ENCODE measurements around the gene TRIM72.
"Not testable (repeated sequence)": the region's sequence is repeated elsewhere in the genome, so short reads cannot be mapped to it uniquely, and the experiment has no call there.

The TRIM72 gene

DNA sequence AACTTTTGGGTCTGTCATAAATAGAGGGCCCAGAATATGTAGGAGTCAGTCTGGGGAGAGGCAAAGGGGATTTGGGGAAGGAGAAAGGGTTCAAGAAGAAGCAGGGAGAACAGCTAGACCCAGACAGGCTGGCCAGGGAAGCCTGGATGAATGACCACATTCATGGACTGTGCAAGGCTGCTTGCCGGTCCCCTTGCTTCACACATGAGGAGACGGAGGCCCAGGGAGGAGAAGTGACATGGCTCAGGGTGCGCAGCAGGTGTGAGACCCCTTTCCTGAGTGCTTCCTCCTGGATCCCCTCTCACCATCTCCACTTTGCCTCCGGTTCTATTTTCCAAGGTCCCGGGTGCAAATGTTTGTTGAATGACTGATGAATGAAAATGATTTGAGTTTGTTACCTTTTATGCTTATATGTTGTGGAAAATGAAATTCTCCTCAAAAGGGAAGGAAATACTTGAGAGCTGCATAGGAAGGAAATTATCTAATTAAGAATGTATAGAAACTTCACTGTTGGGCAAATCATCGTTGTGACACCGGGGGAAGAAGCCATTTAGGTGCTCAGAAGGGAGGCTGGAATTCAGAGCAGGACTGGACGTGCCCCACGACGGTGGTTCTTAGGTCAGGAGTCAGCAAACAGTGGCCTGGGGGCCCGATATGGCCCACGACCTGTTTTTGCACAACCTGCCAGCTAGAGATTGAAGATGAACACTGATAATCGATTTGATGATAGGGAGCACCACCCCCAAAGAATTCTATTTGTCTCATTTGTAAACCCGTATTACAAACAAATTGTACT is 46.4 kb downstream of the TRIM72 start:
- FAIRE-seq: no peak

- FAIRE-seq: no peak
Observed at GRCh38 chr16:31262084-31262483, 48.2 kb downstream of the TRIM72 start.

DNA sequence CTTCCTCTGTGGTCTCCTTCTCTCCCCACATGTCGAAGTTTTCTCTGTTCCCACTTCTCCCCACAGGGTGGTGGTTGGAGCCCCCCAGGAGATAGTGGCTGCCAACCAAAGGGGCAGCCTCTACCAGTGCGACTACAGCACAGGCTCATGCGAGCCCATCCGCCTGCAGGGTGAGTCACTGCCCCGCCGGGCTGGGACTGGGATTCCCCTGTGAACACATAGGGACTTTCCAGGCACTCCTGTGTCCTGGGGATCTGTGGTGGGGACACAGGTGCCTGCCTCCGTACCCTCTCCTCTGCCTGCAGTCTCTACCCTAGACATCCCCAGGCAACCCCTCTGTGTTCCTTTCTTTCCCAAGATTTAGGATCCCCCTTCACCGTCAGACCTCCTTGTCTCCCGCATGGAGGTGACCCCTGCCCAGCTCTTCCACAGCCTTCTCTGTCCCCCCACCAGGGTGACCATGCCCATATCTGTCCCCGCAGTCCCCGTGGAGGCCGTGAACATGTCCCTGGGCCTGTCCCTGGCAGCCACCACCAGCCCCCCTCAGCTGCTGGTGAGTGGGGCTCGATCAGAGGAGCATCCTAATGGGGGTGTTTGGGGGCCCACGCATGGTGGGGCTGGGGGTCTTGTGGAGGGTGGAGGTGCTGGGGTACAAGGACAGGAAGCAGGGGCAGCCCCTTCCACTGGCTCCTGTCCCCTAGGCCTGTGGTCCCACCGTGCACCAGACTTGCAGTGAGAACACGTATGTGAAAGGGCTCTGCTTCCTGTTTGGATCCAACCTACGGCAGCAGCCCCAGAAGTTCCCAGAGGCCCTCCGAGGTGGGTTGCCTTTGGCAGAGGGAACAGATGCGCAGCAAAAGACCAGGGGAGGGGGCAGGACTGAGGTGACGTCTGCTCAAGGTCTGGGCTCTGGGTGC is 51.7 kb downstream of the TRIM72 start:
- FAIRE-seq: no peak

DNA sequence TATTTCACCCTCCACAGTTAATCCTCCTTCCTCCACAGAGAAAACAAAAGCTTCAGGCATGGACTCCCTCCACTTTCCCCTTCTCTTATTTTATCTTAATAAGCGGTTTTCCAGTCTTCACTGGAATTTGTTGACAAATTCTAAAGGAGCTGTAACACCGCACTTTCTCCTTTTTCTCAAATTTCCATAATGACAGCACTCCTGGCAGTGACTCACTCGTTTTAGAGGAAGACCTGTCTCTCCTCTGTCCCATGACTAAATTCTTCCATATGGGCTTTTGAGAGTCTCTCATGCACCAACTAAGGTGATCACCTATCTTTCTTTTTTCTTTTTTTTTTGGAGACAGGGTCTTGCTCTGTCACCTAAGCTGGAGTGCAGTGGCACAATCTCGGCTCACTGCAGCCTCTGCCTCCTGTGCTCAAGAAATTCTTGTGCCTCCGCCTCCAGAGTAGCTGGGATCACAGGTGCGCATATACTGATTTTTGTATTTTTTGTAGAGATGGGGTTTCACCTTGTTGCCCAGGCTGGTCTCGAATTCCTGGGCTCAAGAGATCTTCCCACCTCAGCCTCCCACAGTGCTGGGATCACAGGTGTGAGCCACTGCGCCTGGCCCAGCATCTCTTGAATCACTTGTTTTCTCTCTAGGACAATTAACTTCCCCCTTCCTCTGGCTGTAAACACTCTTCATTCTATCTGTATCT is 53.6 kb downstream of the TRIM72 start:
- no peak for FAIRE-seq

DNA sequence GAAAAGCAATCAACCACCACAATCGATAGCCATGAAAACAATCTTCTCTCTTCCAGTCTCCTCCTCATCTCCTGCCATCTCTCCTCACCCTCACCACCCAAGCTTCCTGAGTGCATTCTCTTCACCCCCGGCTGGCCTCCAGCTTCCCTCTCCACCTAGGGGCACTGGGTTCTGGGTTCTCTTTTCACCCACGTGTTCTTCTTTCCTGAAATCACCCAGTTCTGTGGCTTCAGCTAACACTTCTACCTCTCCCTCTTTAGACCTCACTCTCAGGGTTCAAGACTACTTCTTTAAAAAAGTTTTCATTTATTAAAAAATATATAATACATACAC is 54.1 kb downstream of the TRIM72 start:
- no peak for FAIRE-seq

DNA sequence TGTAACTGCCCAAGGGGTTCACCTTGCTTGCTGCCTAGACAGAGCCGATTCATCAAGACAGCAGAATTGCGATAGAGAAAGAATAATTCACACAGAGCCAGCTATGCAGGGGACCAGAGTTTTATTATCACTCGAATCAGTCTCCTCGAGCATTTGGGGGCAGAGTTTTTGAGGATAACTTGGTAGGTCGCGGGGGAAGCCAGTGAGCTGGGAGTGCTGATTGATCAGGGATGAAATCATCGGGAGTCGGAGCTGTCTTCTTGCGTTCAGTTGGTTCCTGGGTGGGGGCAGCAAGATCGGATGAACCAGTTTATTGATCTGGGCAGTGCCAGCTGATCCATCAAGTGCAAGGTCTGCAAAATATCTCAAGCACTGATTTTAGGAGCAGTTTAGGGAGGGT is 55.0 kb downstream of the TRIM72 start:
- no peak for FAIRE-seq

DNA sequence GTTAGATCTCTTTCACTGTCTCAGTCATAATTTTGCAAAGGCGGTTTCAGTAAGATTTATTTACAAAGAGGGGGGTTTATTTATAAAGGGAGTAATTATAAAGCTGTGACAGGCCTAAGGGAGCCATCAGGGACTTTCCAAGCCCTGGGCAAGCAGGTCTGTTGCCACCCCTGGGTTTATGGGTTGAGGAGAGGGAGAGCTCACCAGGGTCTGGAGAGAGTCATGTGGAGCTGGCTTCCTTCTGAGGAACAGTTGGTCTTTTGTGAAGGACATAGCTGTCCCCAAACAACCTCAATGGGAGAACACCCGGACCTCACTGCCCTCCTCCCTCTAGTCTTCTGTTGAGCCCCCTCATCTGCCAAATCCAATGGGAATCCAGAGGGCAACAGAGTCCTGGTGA is 55.6 kb downstream of the TRIM72 start:
- no peak for FAIRE-seq

GRCh38 chr16:31269973-31270372 is 56.1 kb downstream of the TRIM72 start:
- FAIRE-seq: not testable (repeated sequence)

- FAIRE-seq: no peak
Observed at GRCh38 chr16:31270795-31271194, 56.9 kb downstream of the TRIM72 start.

DNA sequence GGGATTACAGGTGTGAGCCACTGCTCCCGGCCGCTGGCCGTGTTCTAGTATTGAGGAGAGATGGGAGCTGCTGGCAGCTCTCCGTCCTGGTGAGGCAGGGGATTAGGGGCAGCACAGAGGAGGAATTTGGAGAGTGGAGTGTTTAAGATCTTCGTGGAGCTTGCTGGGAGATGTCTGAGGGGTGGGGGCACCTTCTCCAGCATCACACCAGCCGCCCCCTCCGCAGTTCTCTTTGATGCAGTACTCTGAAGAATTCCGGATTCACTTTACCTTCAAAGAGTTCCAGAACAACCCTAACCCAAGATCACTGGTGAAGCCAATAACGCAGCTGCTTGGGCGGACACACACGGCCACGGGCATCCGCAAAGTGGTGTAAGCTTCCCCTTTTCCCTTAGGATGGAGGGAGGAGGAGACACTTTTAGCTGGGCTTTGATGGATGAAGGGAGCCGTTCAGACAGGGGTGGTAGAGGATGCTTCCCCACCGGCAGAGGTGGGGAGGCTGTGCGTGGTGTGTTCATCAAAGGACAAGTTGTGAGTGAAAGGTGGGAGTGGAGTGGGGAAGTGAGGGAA is 57.8 kb downstream of the TRIM72 start:
- FAIRE-seq: no peak

GRCh38 chr16:31273187-31273586 is 59.3 kb downstream of the TRIM72 start:
- FAIRE-seq: no peak

GRCh38 chr16:31273676-31274075 is 59.8 kb downstream of the TRIM72 start:
- FAIRE-seq: no peak

DNA sequence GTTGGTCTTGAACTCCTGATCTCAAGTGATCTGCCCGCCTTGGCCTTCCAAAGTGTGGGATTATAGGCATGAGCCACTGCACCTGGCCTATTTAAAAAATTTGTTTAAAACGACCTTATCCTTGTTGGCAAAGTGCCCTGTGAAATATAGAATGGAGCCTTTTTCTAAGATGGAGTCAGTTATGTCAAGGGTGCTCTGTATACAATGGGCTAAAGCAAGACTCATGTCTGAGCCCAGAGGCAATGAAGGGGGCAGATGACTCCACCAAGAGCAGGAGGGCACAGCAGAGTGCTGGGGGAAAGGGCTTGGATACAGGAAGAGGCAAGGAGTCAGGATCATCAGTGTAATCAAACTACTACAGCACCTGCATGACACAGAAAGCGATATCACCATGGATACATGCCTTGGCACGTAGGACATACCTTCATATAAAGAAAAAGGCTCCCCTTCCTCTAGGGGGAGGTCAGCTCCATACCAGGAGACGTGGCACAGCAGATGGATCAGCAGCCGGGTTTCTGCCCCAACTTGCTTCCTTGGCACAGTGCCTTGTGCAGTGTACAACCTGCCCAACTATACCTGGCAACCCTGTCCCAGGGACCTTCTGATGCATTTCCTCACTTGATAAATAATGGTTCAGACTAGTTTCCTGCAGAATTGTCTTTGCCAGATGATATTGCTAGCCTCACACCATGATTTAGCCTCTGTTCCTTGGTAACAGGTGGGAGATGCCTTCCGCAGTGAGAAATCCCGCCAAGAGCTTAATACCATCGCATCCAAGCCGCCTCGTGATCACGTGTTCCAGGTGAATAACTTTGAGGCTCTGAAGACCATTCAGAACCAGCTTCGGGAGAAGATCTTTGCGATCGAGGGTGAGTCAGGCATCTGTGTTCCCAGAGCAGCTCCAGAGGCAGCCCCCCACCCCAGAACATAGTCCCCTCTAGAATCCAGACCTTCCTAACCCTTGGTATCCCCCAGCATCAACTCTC is 61.2 kb downstream of the TRIM72 start:
- FAIRE-seq: no peak

GRCh38 chr16:31276600-31276999 is 62.7 kb downstream of the TRIM72 start:
- no peak for FAIRE-seq

- no peak for FAIRE-seq
Observed at GRCh38 chr16:31277659-31278260, 63.8 kb downstream of the TRIM72 start.

DNA sequence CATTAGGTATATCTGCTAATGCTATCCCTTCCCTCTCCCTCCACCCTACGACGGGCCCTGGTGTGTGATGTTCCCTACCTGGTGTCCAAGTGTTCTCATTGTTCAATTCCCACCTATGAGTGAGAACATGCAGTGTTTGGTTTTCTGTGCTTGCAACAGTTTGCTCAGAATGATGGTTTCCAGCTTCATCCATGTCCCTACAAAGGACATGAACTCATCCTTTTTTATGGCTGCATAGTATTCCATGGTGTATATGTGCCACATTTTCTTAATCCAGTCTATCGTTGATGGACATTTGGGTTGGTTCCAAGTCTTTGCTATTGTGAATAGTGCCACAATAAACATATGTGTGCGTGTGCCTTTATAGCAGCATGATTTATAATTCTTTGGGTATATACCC is 64.9 kb downstream of the TRIM72 start:
- FAIRE-seq: not testable (repeated sequence)

Measured in A204.1 (cell line).